Ovary (tissue), 3 donors: ENCODE data around the gene MAMDC4.
"Not testable (repeated sequence)": the region's sequence is repeated elsewhere in the genome, so short reads cannot be mapped to it uniquely, and the experiment has no call there.

Source experiments
- CTCF ChIP-seq, 3 donors: fragments of 450-650 bp in 2 of 3; fragments of 200-600 bp in 1 of 3; IDR thresholded peaks; one replicate each; pipeline versions ENCODE4 v1.5.1 to v1.8.0; 2016 to 2022; ENCODE audit warnings: antibody characterized with exemption in 3 of 3, mild to moderate bottlenecking in 1 of 3
- POLR2A ChIP-seq: fragments of 450-650 bp; IDR thresholded peaks from one replicate; pipeline ENCODE4 v1.6.1; 2017; ENCODE audit warnings: antibody characterized with exemption, mild to moderate bottlenecking, moderate library complexity
- donor health status: DM: no; HTN: no; CAD: no.

DNA sequence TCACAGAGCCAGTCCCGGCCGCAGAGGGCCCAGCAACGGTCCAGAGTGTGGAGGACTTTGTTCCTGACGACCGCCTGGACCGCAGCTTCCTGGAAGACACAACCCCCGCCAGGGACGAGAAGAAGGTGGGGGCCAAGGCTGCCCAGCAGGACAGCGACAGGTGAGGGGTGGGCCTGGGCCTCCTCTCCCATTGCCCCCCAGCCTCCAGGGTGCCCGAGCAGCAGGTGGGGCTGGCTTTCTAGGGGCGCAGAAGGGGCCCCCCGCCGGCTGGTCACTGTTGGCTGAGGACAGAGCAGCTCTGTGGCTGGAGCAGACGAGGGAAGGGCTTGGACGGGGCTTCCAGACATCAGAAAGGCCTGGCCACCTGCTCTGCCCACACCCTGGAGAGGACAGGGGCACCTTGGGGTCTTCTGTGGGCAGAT lies 14.3 kb upstream of the MAMDC4 start:
- TF ChIP-seq CTCF (IDR thresholded peaks at IDR 0.05); POLR2A: not testable (repeated sequence)
